H1 (cell line): Measurements from ENCODE around the gene CNIH1. TPM values are rescaled to one million over a fixed set of nuclear protein-coding genes. Genes with fewer than 3 reads are reported as not detected.

Source experiments
- CTCF ChIA-PET: fragments of 300-600 bp; sonication (Branson Sonifier 250); formaldehyde crosslinking; loops from one replicate; lab custom pipeline; 2021; ENCODE audit not compliant: partially characterized antibody; lab: Charles Lee
- POLR2A ChIA-PET: fragments of 300-600 bp; sonication (Branson Sonifier 250); formaldehyde crosslinking; loops from one replicate; lab custom pipeline; 2021; ENCODE audit warnings: inconsistent platforms; ENCODE audit not compliant: partially characterized antibody; lab: Charles Lee
- DNase-seq, 2 experiments: peaks; one replicate each; pipeline versions ENCODE4 v3.0.0 to v3.0.0-alpha.2; 2010 to 2022; ENCODE audit warnings: low spot score in 2 of 2, low read depth in 1 of 2, mixed read lengths in 1 of 2
- FAIRE-seq: peaks from 2 replicates; lab custom pipeline; 2011; peaks lifted over from hg19 to GRCh38; lab: Jason Lieb, UNC
- H2AFZ ChIP-seq: 2 replicates; pipeline ENCODE4 v1.8.1; 2012; ENCODE audit warnings: low read length, inconsistent platforms
- H2AK5ac ChIP-seq: 2 replicates; pipeline ENCODE4 v1.6.1; 2013; ENCODE audit warnings: low read depth, low read length
- H2BK120ac ChIP-seq: replicated peaks from 2 replicates; pipeline ENCODE3; 2013; ENCODE audit warnings: low read depth, low read length, inconsistent platforms
- H2BK12ac ChIP-seq: 2 replicates; pipeline ENCODE4 v1.6.1; 2013; ENCODE audit warnings: low read depth, low read length
- H2BK15ac ChIP-seq: 2 replicates; pipeline ENCODE4 v1.6.1; 2013; ENCODE audit warnings: low read length
- H2BK20ac ChIP-seq: 2 replicates; pipeline ENCODE4 v1.6.1; 2013; ENCODE audit warnings: low read length
- H2BK5ac ChIP-seq: 2 replicates; pipeline ENCODE4 v1.6.1; 2013; ENCODE audit warnings: low read depth, low read length
- H3K14ac ChIP-seq: 2 replicates; pipeline ENCODE4 v1.6.1; 2013; ENCODE audit warnings: inconsistent platforms; ENCODE audit not compliant: insufficient read length
- H3K18ac ChIP-seq: 2 replicates; pipeline ENCODE4 v1.6.1; 2013; ENCODE audit warnings: low read length; ENCODE audit errors: extremely low read depth
- H3K23ac ChIP-seq: 2 replicates; pipeline ENCODE4 v1.6.1; 2013; ENCODE audit warnings: inconsistent platforms; ENCODE audit not compliant: insufficient read length
- H3K23me2 ChIP-seq: 2 replicates; pipeline ENCODE4 v1.6.1; 2013; ENCODE audit warnings: low read depth, low read length
- H3K27ac ChIP-seq: 2 replicates; pipeline ENCODE4 v1.6.1; 2011; ENCODE audit warnings: low read depth, low read length, inconsistent platforms
- H3K27me3 ChIP-seq, 4 experiments: replicated peaks in 1 of 4; 1 replicate in 1 of 4; 2 replicates in 3 of 4; pipeline versions ENCODE4 v1.6.1 to v1.8.1; 2011 to 2013; ENCODE audit warnings: low read length in 3 of 4, mild to moderate bottlenecking in 3 of 4, inconsistent platforms in 2 of 4, mixed read lengths in 2 of 4, moderate library complexity in 1 of 4; ENCODE audit not compliant: control insufficient read depth in 3 of 4, insufficient read depth in 3 of 4; ENCODE audit errors: extremely low read depth in 1 of 4
- H3K36me3 ChIP-seq, 4 experiments: 2 replicates each; pipeline versions ENCODE4 v1.6.1 to v1.8.1; 2011 to 2013; ENCODE audit warnings: mild to moderate bottlenecking in 4 of 4, low read length in 3 of 4, moderate library complexity in 2 of 4, control low read depth in 1 of 4, inconsistent platforms in 1 of 4; ENCODE audit not compliant: insufficient read depth in 4 of 4, control insufficient read depth in 2 of 4
- H3K4ac ChIP-seq: replicated peaks from 2 replicates; pipeline ENCODE3; 2013; ENCODE audit warnings: low read length, low read depth, mixed read lengths, inconsistent platforms; ENCODE audit not compliant: insufficient read length
- H3K4me1 ChIP-seq, 4 experiments: replicated peaks in 1 of 4; 1 replicate in 1 of 4; 2 replicates in 3 of 4; pipeline versions ENCODE4 v1.6.1 to v1.8.1; 2011 to 2013; ENCODE audit warnings: low read length in 3 of 4, inconsistent platforms in 2 of 4, mixed read lengths in 1 of 4; ENCODE audit not compliant: insufficient read depth in 4 of 4, control insufficient read depth in 3 of 4
- H3K4me2 ChIP-seq, 2 experiments: 2 replicates each; pipeline versions ENCODE4 v1.6.1 to v1.8.1; 2011 to 2013; ENCODE audit warnings: low read depth in 2 of 2, low read length in 2 of 2, control low read depth in 1 of 2, inconsistent platforms in 1 of 2, mild to moderate bottlenecking in 1 of 2; ENCODE audit not compliant: insufficient read depth in 1 of 2
- H3K4me3 ChIP-seq, 4 experiments: fragments of 200-600, 300-600 bp in 1 of 4; sonication (generic), shearing (Covaris generic), sonication (Bioruptor Twin) in 1 of 4; 2 replicates each; pipeline versions ENCODE4 v1.5.1 to v1.8.1; 2011 to 2016; ENCODE audit warnings: low read length in 4 of 4, low read depth in 3 of 4, control low read depth in 2 of 4, inconsistent platforms in 2 of 4, mild to moderate bottlenecking in 2 of 4, mixed read lengths in 1 of 4, moderate library complexity in 1 of 4; ENCODE audit not compliant: insufficient read depth in 2 of 4; ENCODE audit errors: extremely low read depth in 1 of 4
- H3K56ac ChIP-seq: replicated peaks from 2 replicates; pipeline ENCODE3; 2013; ENCODE audit warnings: low read depth, mild to moderate bottlenecking, mixed read lengths, low read length, inconsistent platforms; ENCODE audit not compliant: insufficient read length
- H3K79me1 ChIP-seq: 2 replicates; pipeline ENCODE4 v1.6.1; 2013; ENCODE audit warnings: low read depth, low read length, control low read depth
- H3K79me2 ChIP-seq, 2 experiments: 2 replicates each; pipeline versions ENCODE4 v1.6.1 to v1.8.1; 2012 to 2013; ENCODE audit warnings: low read length in 2 of 2, mild to moderate bottlenecking in 2 of 2, inconsistent platforms in 1 of 2; ENCODE audit not compliant: insufficient read depth in 2 of 2, control insufficient read depth in 1 of 2
- H3K9ac ChIP-seq, 4 experiments: replicated peaks in 1 of 4; 1 replicate in 1 of 4; 2 replicates in 3 of 4; pipeline versions ENCODE4 v1.6.1 to v1.8.1; 2011 to 2013; ENCODE audit warnings: low read depth in 3 of 4, low read length in 3 of 4, control low read depth in 2 of 4, mild to moderate bottlenecking in 2 of 4, moderate library complexity in 2 of 4, inconsistent platforms in 1 of 4; ENCODE audit errors: extremely low read depth in 1 of 4
- H3K9me3 ChIP-seq, 2 experiments: 2 replicates each; pipeline versions ENCODE4 v1.6.1 to v1.8.1; 2012 to 2013; ENCODE audit warnings: mild to moderate bottlenecking in 2 of 2, moderate library complexity in 2 of 2, control low read depth in 1 of 2, inconsistent platforms in 1 of 2, low read depth in 1 of 2, low read length in 1 of 2, mixed read lengths in 1 of 2; ENCODE audit not compliant: insufficient read depth in 2 of 2
- H4K20me1 ChIP-seq, 2 experiments: replicated peaks in 1 of 2; 2 replicates each; pipeline versions ENCODE3 to v1.8.1; 2011 to 2013; ENCODE audit warnings: inconsistent platforms in 2 of 2, low read length in 2 of 2, mild to moderate bottlenecking in 1 of 2; ENCODE audit not compliant: insufficient read depth in 2 of 2, control insufficient read depth in 1 of 2
- H4K5ac ChIP-seq: 2 replicates; pipeline ENCODE4 v1.6.1; 2013; ENCODE audit warnings: low read length, low read depth, mixed read lengths, inconsistent platforms; ENCODE audit not compliant: insufficient read length
- H4K8ac ChIP-seq: 2 replicates; pipeline ENCODE4 v1.8.0; 2013; ENCODE audit warnings: mild to moderate bottlenecking, moderate library complexity, low read length, inconsistent platforms; ENCODE audit not compliant: insufficient read depth; ENCODE audit errors: extremely low read depth
- H4K91ac ChIP-seq: replicated peaks from 2 replicates; pipeline ENCODE3; 2013; ENCODE audit warnings: low read length, mixed read lengths, inconsistent platforms; ENCODE audit not compliant: insufficient read length
- CTBP2 ChIP-seq: IDR thresholded peaks from 2 replicates; pipeline ENCODE4 v1.7.0; 2011; ENCODE audit warnings: borderline replicate concordance, mild to moderate bottlenecking, moderate library complexity, mixed read lengths, low read length; ENCODE audit not compliant: insufficient read depth, insufficient read length
- EGR1 ChIP-seq: IDR thresholded peaks from 2 replicates; pipeline ENCODE4 v1.6.1; 2011; ENCODE audit warnings: low read depth, low read length, borderline replicate concordance
- KDM5A ChIP-seq: fragments of 200-600 bp; IDR thresholded peaks from 2 replicates; pipeline ENCODE4 v1.7.1; 2012; ENCODE audit warnings: mild to moderate bottlenecking, low read length, inconsistent platforms, mixed read lengths
- POLR2AphosphoS5 ChIP-seq: IDR thresholded peaks from 2 replicates; pipeline ENCODE4 v1.6.1; 2011; ENCODE audit warnings: low read depth, low read length
- RAD21 ChIP-seq, 2 experiments: IDR thresholded peaks in 1 of 2; conservative IDR thresholded peaks in 1 of 2; 2 replicates each; pipeline ENCODE4 v1.6.1; 2011; ENCODE audit warnings: low read depth in 2 of 2, low read length in 2 of 2, improper control_type of control experiment in 1 of 2, inconsistent platforms in 1 of 2, mild to moderate bottlenecking in 1 of 2, moderate library complexity in 1 of 2
- SRF ChIP-seq: IDR thresholded peaks from 2 replicates; pipeline ENCODE4 v1.6.1; 2011; ENCODE audit warnings: mild to moderate bottlenecking, low read depth, low read length, moderate library complexity
- YY1 ChIP-seq: IDR thresholded peaks from 2 replicates; pipeline ENCODE4 v1.6.1; 2011; ENCODE audit warnings: low read depth, mild to moderate bottlenecking, low read length
- ZNF274 ChIP-seq: IDR thresholded peaks from 2 replicates; pipeline ENCODE4 v1.7.0; 2012; ENCODE audit warnings: low read length, borderline replicate concordance; ENCODE audit errors: extremely low read depth
- WGBS, 2 experiments: shearing (Covaris generic) in 1 of 2; methylation state at CpG; one replicate each; pipeline versions ENCODE4 v1.1.6 to v1.1.7; 2013 to 2015; ENCODE audit warnings: low lambda C conversion rate in 2 of 2, mixed read lengths in 2 of 2, inconsistent platforms in 1 of 2, low coverage in 1 of 2, missing lambda C conversion rate in 1 of 2; ENCODE audit not compliant: insufficient replicate concordance in 2 of 2, insufficient coverage in 1 of 2, insufficient read length in 1 of 2; ENCODE audit errors: extremely low coverage in 1 of 2, missing lambda C conversion rate in 1 of 2; 5-methylcytosine and 5-hydroxymethylcytosine counted together
- polyA plus RNA-seq, 7 experiments: library from polyadenylated mRNA; depleted of rRNA in 3 of 7; stranded (reverse) in 5 of 7; unstranded in 2 of 7; fragments of >200 nt in 5 of 7; fragments of 200-250 nt in 2 of 7; gene quantifications; 1 replicate in 5 of 7; 2 replicates in 1 of 7; 4 replicates in 1 of 7; pipeline versions ENCODE4 v1.2.1 to v1.2.3, GENCODE V29; 2011 to 2013; ENCODE audit warnings: missing spikeins in 2 of 7, mixed read lengths in 2 of 7
- total RNA-seq: library from RNA; stranded (reverse); fragmentation: NEBNext Ultra II Directional; extraction: Animal tissue kit (Norgen Biotek cat#: 25700); gene quantifications from 2 replicates; pipeline ENCODE4 v1.2.1, GENCODE V29; 2021

The CNIH1 gene
- total and polyA plus RNA-seq, 2 of the 8 experiments (the other 6 are each of a cell fraction or from before 2014, with no cell fraction given), result 119 to 333 TPM

DNA sequence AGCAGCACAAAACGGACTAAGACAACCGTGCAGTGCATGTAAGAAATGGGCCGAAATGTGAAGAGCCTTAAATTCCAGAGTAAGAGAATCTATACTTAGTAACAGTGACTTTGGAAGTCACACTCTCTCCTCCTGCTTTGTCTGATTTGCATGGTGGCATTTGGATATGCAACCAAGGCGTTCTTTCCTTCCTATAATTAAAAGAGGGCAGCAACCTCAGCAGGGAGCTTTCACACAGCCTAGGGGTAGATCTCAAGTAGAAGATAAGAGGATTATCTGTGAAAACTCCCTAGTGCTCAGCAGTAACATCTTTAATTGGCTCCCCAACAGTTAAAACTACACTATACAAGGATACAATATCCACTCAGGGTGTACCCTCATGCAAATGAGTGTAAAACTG lies 31.1 kb upstream of the CNIH1 start:
- FAIRE-seq (no peak), DNase-seq (no peak)
- H3K9me3 ChIP-seq, result peaks cover 0 to 4% of the 10 kb centered on the region in 2 experiments; a peak in 2 of 4 replicates
- H2BK12ac ChIP-seq, result no peak overlapping the region
- H4K91ac ChIP-seq, result no peak overlapping the region
- CTCF ChIA-PET, result interaction anchor here (0.9 to 3.5 kb wide), 5 partner anchors 11 to 105 kb away, joined by 3 to 15 read pairs (median 3); partner anchors contain the start of gene GMFB
- H3K56ac ChIP-seq, result no peak overlapping the region
- no peak overlapping the region for H3K27ac ChIP-seq
- H3K4me1 ChIP-seq, result no peaks in the 10 kb centered on the region; a peak in 1 of 7 replicates
- H3K4me3 ChIP-seq, result no peak overlapping the region; a peak in 1 of 8 replicates
- H4K20me1 ChIP-seq, result no peaks in the 10 kb centered on the region
- H2BK5ac ChIP-seq, result no peak overlapping the region
- no peak overlapping the region for H4K5ac ChIP-seq
- no peak overlapping the region for H3K18ac ChIP-seq
- no peak overlapping the region for H3K14ac ChIP-seq
- no peak overlapping the region for H4K8ac ChIP-seq
- peaks cover 0 to 12% (median 0%) of the 10 kb centered on the region in 4 experiments; a peak in 2 of 8 replicates for H3K36me3 ChIP-seq
- no peak overlapping the region for H3K4ac ChIP-seq
- no peaks in the 10 kb centered on the region for H3K79me1 ChIP-seq
- H2BK120ac ChIP-seq, result no peak overlapping the region
- no peak overlapping the region for H2AFZ ChIP-seq
- no peak for TF ChIP-seq EGR1
- no peak for TF ChIP-seq CTBP2
- no peak for TF ChIP-seq POLR2AphosphoS5
- TF ChIP-seq YY1, result no peak
- no peak for TF ChIP-seq RAD21 (IDR thresholded peaks at IDR 0.05 in 1 of 2, conservative IDR thresholded peaks at IDR 0.05 in 1 of 2; ENCODE audit: low read depth in 2 of 2, low read length in 2 of 2)
- no peak for TF ChIP-seq KDM5A
- no peak for TF ChIP-seq ZNF274
- TF ChIP-seq SRF, result no peak
- no peaks in the 10 kb centered on the region for H3K23me2 ChIP-seq
- no peak overlapping the region for H3K23ac ChIP-seq
- H2AK5ac ChIP-seq, result no peak overlapping the region
- H3K27me3 ChIP-seq, result no peaks in the 10 kb centered on the region
- no peak overlapping the region for H3K9ac ChIP-seq
- no peak overlapping the region for H2BK15ac ChIP-seq
- 90% methylated on average over 4 of the region's 4 CpGs; no CpG with 5 or more reads in 1 of the 2 experiments for WGBS, 2 experiments
- H2BK20ac ChIP-seq, result no peak overlapping the region
- POLR2A ChIA-PET, result interaction anchor here (0.8 to 2.5 kb wide), 5 partner anchors 9 to 31 kb away, joined by 3 to 12 read pairs (median 5); partner anchors contain the start of gene GMFB
- H3K4me2 ChIP-seq, result no peak overlapping the region
- H3K79me2 ChIP-seq, result no peaks in the 10 kb centered on the region
